HG03378 (cell line): ENCODE measurements around the gene RAB4A.
"Not testable (repeated sequence)": the region's sequence is repeated elsewhere in the genome, so short reads cannot be mapped to it uniquely, and the experiment has no call there.

Source experiments
- ATAC-seq: cut with Tn5 transposase; IDR thresholded peaks from one replicate; pipeline ENCODE4 v1.9.1; 2021; ENCODE audit warnings: mild to moderate bottlenecking, moderate library complexity; ENCODE audit not compliant: unreplicated experiment

The RAB4A gene

GRCh38 chr1:229295745-229296144 is 24.8 kb downstream of the RAB4A start:
- ATAC-seq, result no peak

DNA sequence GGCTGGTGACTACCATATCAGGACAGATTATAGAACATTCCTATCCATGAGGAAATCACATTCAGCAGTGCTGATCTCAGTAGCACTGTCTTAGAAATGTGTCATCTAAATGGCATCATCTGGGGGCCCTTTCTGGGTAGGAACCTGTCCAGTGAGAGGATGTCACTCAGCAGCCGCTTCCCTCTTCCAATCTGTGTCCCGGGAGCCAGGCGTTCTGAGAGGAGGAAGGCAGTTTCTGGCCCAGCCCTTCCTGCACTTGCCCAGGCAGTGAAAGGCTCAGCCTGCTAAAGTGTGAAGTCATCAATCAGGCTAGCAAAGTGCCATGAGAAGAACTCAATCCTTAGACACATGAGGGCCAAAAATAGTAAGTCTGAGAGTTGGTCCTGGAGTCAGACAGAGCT is 25.6 kb downstream of the RAB4A start:
- ATAC-seq, result no peak

- no peak for ATAC-seq
These were observed 26.8 kb downstream of the RAB4A start for GRCh38 chr1:229297746-229298145.

DNA sequence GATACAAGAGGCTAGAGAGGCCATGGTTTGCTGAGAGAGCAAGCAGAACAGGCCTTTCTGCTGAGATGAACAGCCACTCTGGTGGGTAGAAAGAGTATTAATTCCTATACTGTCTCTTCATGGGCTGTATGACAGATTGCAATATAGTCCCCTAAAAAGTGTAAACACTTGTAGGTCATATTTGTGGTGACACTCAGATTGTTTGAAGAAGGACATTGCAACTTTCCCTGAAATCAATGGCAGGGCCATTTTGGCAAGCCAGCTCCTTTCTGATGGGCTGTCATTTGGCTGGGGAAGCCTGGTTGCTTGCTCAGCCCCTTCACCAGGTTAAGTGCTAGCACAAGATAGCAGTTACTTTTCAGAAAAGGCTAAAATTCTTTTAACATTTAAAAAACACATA is 27.5 kb downstream of the RAB4A start:
- no peak for ATAC-seq

DNA sequence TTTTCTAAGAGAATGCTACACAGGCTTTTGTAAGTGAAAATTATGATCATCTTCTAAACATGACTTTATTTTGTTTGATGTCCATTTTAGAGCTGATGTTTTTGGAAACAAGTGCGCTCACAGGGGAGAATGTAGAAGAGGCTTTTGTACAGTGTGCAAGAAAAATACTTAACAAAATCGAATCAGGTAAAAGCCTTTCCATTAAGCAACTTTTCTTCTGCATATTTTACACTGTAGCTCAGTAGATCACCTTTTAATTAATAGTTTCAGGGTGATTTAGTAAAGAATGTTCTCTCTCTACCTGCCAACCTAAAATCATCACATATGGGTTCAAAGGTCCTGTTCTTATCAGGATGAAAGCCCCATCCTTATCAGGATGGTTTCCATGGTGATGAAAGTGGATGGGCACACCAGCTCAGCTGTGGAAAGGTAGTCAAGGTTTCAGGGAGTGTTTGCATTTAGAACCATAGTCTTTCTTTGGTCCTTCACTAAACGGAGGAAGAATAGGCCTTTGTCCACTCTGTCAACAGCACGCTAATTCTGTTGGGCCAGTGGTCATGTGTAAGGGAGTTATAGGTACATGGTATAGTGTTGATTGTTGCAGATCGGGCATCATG is 28.1 kb downstream of the RAB4A start:
- ATAC-seq, result no peak

- no peak for ATAC-seq
These were observed 29.3 kb downstream of the RAB4A start for GRCh38 chr1:229300099-229300757.

- no peak for ATAC-seq
These were observed 31.8 kb downstream of the RAB4A start for GRCh38 chr1:229302740-229303139.

GRCh38 chr1:229303855-229304254 is 32.9 kb downstream of the RAB4A start:
- no peak for ATAC-seq

DNA sequence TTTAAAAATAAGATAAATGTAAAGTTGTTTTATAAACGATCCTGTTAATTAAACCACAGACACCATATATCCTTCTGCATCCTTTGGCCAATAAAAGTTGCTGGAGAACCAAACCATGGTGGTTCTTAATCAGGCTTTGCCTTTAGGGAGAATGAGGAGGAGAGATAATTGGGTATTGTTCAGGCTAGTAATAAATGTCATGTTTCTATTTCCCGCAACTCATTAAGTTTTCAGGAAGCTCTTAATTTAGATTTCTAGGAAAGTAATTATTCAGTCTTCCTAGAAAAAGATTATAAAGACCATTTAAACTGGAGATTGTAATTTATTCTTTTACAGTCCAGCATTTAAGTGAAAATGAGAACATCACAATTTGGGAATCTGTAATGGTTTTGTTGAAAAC is 34.5 kb downstream of the RAB4A start:
- no peak for ATAC-seq

GRCh38 chr1:229309074-229309473 is 38.2 kb downstream of the RAB4A start:
- no peak for ATAC-seq

DNA sequence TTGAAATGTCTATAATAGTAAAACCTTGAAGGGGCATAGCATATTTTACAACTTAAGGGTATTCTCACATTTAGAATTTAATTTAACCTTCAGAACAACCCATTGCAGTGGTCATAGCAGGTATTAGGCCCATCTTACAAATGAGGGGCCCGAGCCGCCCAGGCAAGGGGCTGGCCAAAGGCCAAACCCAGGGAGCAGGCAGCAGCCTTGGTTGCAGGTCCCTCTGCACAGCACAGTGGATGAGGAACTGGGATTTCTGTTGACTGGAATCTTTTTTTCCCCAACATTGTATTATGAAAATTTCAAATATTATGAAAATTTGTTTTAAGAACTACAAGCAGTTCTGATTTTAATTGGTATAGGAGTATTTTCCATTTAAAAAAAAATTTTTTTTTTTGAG is 38.8 kb downstream of the RAB4A start:
- ATAC-seq, result no peak

DNA sequence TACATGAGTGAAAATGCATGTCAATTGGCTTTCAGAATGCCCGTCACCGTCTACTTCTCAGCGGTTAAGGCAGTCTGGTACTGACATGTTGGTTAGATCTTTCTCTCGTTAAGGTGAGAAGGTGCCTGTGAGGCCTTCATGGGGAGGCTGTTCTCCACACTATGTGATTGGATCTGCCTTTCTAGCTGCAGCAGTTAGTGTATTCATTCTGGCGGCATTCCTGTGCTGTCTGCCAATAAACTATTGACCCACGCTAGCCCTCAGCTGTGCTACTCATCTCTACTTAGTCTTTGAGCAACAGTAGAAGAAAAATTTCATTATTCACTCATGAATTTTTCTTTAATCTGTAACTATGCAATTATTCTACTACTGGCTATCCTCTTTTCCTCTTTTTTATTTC is 39.9 kb downstream of the RAB4A start:
- ATAC-seq, result no peak

DNA sequence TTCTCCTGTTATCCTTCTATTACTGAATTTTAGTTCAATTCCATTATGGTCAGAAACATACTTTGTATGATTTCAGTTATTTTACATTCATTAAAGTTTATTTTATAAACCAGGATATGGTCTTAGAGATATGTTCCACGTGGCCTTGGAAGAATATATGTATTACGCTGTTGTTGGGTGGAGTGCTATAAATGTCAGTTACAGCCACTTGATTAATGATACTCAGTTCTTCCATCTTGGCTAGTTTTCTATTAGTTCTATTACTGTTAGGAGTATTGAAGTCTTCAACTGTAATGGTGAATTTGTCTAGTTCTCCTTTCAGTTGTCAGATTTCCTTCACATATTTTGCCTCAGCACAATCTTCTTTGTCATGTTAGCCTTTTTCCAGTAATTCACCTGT is 45.3 kb downstream of the RAB4A start:
- ATAC-seq, result no peak

DNA sequence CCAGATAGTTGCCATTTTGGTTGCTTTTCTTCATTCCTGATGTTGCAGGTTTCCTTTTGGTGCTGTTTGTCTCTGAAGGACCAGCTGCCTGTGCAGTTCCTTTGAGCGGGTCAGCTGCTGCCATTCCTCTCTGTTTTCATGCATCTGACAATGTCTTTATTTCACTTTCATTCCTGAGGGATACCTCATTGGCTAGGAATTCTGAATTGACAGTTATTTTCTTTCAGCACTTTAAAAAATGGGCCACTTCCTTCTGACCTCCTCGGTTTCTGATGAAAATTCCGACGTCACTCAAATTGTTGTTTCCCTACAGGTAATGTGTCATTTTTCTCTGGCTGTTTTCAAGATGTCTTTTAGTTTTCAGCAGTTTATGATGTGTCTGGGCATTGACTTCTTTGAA is 47.1 kb downstream of the RAB4A start:
- ATAC-seq, result no peak

- no peak for ATAC-seq
These were observed 48.6 kb downstream of the RAB4A start for GRCh38 chr1:229319487-229319886.

- no peak for ATAC-seq
These were observed 52.3 kb downstream of the RAB4A start for GRCh38 chr1:229323201-229323600.

- ATAC-seq, result no peak
These were observed 53.1 kb downstream of the RAB4A start for GRCh38 chr1:229323885-229324553.

GRCh38 chr1:229325401-229325800 is 54.5 kb downstream of the RAB4A start:
- no peak for ATAC-seq

- no peak for ATAC-seq
These were observed 55.1 kb downstream of the RAB4A start for GRCh38 chr1:229325853-229326487.

- no peak for ATAC-seq
These were observed 55.7 kb downstream of the RAB4A start for GRCh38 chr1:229326601-229327000.

DNA sequence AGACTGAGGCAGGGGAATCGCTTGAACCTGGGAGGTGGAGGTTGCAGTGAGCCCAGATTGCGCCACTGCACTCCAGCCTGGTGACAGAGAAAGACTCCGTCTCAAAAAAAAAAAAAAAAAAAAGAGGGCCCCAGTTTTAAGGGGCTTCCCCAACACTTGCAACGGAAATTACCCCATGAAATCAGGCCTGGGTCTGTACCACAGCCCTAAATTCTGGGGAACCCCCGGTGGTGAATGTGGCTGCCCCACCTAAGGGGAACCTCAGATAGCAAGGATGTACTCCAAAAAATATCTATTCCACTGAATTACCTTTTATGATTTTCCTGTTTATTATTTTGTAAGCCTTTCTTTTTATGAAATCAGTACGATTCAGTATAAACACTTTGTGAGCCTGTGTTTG is 56.9 kb downstream of the RAB4A start:
- ATAC-seq, result not testable (repeated sequence)
